GM21360 (cell line): ENCODE measurements around the gene HDAC3.

Source experiments
- ATAC-seq: cut with Tn5 transposase; IDR thresholded peaks from one replicate; pipeline ENCODE4 v1.9.1; 2021; ENCODE audit warnings: mild to moderate bottlenecking, moderate library complexity; ENCODE audit not compliant: unreplicated experiment

The HDAC3 gene

GRCh38 chr5:141636413-141637122 lies at the start of gene HDAC3, which contains the start of gene RELL2:
HDAC3 (minus strand) TSS chr5:141636849; CDS start chr5:141636790, 59 bp downstream.
RELL2 (plus strand) TSS chr5:141636997; CDS start chr5:141638226, 1,229 bp downstream.
- ATAC-seq, result peak; percentile 60

- no peak for ATAC-seq
Observed at GRCh38 chr5:141685591-141685990, 48.9 kb upstream of the HDAC3 start.

DNA sequence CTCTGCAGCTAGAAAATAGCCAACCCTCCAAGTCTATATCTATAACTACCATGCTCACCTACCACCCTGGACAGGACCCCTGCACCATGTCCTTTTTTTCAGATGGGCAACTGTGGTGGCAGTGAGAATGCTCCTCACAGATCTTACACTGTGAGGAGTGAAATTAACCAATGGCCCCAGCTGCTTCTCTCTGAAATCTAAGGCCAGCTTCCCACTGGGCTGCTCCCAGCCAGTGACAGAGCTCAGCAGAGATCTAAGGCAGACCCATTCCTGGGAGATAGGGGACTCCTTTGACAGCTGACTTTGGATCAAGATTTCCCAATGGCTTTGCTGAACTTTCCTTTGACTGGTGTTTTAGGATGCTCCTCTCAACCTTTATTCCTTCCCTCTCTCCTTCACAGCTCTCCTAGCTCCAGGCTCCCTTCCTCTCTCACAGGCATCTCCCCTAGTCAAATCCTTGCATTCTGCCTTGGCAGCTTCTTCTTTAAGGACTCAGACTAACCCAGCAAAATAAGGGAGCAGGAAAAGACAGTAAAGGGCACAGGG lies 47.0 kb upstream of the HDAC3 start:
- ATAC-seq, result no peak

DNA sequence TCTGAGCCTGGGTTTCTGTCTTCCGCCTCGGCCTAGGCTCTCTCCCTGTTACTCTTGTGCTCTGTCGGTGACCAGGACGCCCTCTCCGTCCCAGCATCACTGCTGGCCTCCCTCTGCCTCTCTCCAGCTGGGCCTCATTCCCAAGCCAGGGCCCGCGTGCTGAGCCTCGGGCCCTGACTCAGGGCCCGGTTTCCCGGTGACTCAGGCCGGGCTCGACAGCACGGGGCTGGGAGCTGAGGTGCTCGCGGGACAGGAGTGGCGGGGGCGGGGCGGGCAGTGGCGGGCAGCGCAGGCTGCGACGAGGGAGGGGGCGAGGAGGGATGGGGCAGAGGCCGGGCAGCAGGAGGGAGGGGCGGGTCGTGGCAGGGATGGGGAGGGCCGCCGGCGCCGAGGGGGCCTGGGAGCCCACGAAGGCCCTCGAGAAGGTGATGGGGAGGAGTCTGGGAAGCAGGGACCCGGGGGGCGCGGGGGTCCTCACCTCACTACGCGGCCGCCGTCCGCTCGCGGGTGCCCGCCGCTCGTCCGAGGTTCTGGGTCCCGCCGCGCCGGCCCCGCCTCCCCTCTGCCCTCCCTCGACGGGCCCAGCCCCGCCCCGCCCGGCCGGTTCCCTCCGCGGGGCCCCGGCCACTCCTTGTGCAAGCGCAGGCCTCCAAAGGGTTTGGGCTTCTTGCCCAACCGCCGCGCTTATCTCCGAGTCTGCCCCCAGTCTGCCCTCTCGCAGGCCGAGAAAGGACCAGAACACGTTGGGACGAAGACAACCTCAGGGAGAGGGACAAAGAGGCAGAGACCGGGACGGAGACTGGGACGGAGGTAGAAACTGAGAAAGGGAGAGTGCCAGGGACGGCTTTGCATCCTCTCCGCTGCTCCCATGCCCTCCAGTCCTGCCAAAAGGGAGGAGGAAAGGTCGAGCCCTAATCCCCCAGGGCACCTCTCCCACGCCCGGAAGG lies 45.3 kb upstream of the HDAC3 start, which contains the start of gene ARAP3:
Gene ARAP3, minus strand, starts transcription at position 536 of the 947 bp plus-strand sequence. CDS start 1,744 bp downstream, outside the sequence.
- peak; percentile 51 for ATAC-seq

DNA sequence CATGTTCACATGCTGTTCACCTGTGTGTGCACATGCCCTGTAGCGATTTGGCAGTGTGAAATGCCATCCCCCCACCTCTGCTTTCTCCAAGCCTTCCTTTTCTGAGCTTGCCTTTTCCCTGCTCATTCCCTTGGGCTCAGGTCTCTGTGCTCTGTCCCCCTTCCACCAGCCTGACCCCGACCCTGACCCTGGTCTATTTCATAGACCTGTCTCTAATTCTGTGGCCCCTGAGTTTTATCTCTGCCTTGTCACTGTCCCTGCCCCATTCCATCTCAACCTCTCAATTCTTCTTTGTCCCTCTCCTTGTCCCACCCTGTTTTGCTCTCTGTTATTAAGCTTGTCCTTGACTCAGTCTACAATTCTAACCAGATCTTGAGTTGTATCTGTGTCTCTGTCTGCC lies 44.6 kb upstream of the HDAC3 start:
- ATAC-seq, result no peak

- ATAC-seq, result no peak
Observed at GRCh38 chr5:141680751-141681201, 44.1 kb upstream of the HDAC3 start.

DNA sequence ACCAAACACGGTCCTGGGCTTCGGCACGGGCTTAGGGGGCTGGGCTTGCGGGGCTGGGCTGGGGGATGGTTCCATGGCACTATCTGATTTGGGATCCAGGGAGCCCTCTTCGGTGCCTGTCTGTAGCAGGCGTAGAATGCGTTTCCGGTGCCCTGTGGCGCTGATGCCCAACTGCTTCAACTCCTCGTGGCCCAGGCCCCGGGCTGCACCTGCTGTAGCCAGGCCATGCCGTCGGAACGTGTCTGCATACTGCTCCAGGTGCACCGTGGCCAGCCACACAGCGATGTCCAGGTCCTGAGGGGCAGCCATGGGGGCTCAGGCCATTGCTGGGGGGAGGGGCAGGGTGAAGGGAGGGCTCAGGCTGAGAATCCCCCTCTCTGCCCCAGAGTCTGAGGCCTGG lies 43.5 kb upstream of the HDAC3 start:
- no peak for ATAC-seq

GRCh38 chr5:141677415-141677814 lies 40.8 kb upstream of the HDAC3 start:
- ATAC-seq, result no peak

DNA sequence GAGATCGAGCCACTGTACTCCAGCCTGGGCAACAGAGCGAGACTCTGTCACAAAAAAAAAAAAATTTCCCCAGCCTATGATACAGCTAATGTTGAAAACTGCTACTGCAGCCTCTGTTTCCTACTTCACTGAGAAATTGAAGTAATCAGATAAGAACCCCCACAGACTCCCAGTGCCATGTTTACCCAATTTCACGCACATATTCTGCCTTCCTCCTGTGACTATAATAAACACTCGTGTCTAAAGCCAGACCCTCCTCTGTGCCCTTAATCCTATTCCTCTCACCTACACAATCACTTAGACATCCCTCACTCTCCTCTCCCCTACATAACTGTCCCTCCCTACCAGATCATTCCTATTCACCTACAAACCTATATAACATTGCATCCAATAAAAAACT lies 39.0 kb upstream of the HDAC3 start:
- no peak for ATAC-seq

- ATAC-seq, result no peak
Observed at GRCh38 chr5:141674747-141675146, 38.1 kb upstream of the HDAC3 start.

GRCh38 chr5:141672841-141673813 lies 36.5 kb upstream of the HDAC3 start:
- ATAC-seq, result no peak

DNA sequence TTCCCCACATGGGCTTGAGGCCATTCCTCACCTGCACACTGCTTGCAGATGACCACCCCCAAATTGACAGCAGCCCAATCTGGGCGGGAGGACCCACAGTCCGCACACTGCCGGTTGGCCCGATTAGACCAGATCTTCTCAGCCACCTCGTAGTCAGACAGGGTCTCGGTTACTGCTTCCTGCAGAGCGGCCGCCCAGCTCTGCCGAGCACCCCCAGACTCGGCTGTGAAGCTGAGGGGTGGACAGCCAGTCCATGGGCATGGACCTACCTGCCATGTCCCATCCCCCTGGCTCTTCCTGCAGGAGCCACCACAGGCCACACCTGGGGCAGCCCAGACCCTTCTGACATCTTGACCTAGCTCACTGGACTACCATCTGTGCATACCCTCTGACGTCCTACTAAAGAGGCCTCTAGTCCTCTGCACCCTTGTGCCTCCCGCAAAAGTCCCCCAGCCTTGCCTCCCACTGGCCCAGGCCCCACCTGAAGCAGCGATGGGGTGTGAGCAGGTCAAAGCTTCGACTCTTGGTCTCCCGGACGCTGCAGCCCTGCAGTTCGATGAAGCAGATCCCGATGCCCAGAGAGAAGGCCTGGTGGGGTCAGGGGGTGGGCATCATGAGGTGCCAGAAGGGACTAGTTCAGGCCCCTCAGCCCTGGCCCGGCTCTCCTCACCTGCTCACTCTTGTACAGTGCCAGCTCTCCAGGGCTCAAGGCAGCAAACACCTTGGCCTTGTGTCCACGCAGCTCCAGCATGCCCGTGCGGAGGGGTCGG lies 35.6 kb upstream of the HDAC3 start:
- ATAC-seq, result no peak

- no peak for ATAC-seq
Observed at GRCh38 chr5:141669520-141669919, 32.9 kb upstream of the HDAC3 start.

GRCh38 chr5:141668601-141669265 lies 32.1 kb upstream of the HDAC3 start:
- no peak for ATAC-seq

DNA sequence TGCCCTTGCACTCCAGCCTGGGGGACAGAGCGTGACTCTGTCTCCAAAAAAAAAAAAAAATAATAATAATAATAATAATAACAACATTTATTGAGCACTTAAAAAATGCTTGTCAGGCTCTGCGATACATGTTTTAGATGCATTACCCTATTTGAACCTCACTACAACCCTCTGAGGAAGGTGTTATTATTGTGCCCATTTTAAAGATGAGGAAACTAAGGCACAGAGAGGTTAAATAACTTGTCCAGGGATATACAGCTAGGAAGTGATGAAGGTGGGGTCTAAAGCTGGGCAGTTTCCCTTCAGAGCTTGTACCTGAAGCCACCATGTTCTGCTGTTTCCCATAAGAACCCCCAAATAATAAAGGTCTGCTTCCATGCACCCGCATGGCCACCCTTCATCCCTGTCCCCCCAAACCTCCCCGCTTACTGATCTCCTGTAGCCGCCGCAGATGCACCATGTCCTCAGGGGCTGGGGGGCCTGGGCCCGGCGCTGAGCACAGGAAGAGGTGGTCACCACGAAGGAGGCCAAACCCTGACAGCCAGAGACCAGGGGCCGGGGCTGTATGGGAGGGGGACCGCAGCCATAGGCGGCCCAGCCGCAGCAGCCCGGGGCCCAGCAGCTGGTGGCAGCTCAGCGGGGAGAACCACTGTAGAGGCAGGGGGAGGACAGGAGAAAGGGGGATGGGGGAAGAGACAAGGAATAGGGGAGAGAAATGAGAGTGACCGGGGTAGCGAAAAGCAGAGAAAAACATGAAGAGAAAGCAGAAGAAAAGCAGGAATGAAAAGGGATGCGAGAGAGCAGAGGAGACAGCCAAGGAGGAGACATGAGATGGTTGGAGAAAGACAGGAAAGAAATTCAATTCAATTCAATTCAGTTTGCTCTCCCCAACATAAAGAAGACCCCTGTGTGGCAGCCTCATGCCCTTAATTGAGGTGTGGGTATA lies 29.6 kb upstream of the HDAC3 start:
- no peak for ATAC-seq

- ATAC-seq, result peak; percentile 88
Observed at GRCh38 chr5:141664733-141665461, 28.2 kb upstream of the HDAC3 start.

- no peak for ATAC-seq
Observed at GRCh38 chr5:141663506-141663905, 26.9 kb upstream of the HDAC3 start.
